ENCODE results near the gene NTM. TPM values are rescaled to one million over a fixed set of nuclear protein-coding genes. Genes with fewer than 3 reads are reported as not detected.

The NTM gene
- polyA plus RNA-seq, 1 donor (not counting 4 experiments of a cell fraction or from before 2014, with no cell fraction given), result 47.9 TPM

DNA sequence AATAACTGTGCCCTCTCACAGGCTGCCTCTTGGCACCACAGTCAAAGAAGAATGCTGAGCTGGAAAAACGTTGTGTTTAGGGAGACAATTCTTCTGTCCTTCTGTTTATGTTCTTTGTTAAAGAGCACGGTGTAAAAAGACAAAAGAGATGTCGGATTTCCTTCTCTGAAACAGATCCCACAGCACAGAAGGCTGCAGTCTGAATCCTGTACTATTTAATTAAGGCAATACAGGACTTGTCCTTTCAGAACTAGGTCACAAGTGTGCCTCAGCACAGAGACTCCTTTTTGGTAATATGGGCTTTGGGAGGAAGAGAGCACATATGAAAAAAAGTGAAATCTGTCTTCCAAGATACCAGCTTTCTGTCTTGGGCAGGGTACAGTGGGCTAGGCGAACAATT, 201.2 kb downstream of the NTM start:
- no peaks in the 10 kb centered on the region for H3K27me3 ChIP-seq (ENCODE audit: control insufficient read depth, extremely low read depth, insufficient read depth, low read length)

GRCh38 chr11:131572423-131572822, 202.0 kb downstream of the NTM start:
- H3K79me2 ChIP-seq (ENCODE audit: control insufficient read depth, insufficient read depth, low read length), result no peaks in the 10 kb centered on the region
- dilution Hi-C loops (cut with MboI; ENCODE audit: extremely low pct_ligation_motif_present, low sequenced_read_pairs), result no loop called here
- no peak overlapping the region for H3K27ac ChIP-seq (ENCODE audit: control insufficient read depth, insufficient read depth, low read length)
- H3K9me3 ChIP-seq (ENCODE audit: control insufficient read depth, low read depth, low read length), result no peaks in the 10 kb centered on the region
- FAIRE-seq (no peak), DNase-seq (ENCODE audit: low read depth, low spot score) (no peak)
- H3K9me1 ChIP-seq (ENCODE audit: control insufficient read depth, extremely low read depth, insufficient read depth, low read length), result no peaks in the 10 kb centered on the region
- no peak for TF ChIP-seq EZH2 (IDR thresholded peaks at IDR 0.05; ENCODE audit: low read length)
- H3K36me3 ChIP-seq (ENCODE audit: control insufficient read depth in 2 of 2, extremely low read depth in 1 of 2, insufficient read depth in 2 of 2, low read length in 2 of 2), result no peaks in the 10 kb centered on the region
- H3K4me2 ChIP-seq (ENCODE audit: control insufficient read depth, extremely low read depth, insufficient read depth, low read depth, low read length), result no peak overlapping the region
- H3K4me3 ChIP-seq (ENCODE audit: control insufficient read depth in 2 of 3, extremely low read depth in 1 of 3, insufficient read depth in 2 of 3, low read depth in 1 of 3, low read length in 3 of 3), result no peak overlapping the region
- no peaks in the 10 kb centered on the region for H3K4me1 ChIP-seq (ENCODE audit: control insufficient read depth, extremely low read depth, insufficient read depth, low read length)
- H3K27me3 ChIP-seq (ENCODE audit: control insufficient read depth, extremely low read depth, insufficient read depth, low read length), result no peaks in the 10 kb centered on the region
- H2AFZ ChIP-seq (ENCODE audit: control insufficient read depth, low read length), result no peak overlapping the region
- H4K20me1 ChIP-seq (ENCODE audit: control insufficient read depth, extremely low read depth, insufficient read depth, low read length), result no peaks in the 10 kb centered on the region
- no peak overlapping the region for H3K9ac ChIP-seq (ENCODE audit: control insufficient read depth, extremely low read depth, insufficient read depth, low read length)

More for the DNA sequence above, 201.2 kb downstream of the NTM start:
- Histone ChIP-seq H2AFZ (ENCODE audit: control insufficient read depth, low read length) (no peak overlapping the region), H3K79me2 (ENCODE audit: control insufficient read depth, insufficient read depth, low read length) (no peaks in the 10 kb centered on the region), H3K36me3 (ENCODE audit: control insufficient read depth in 2 of 2, extremely low read depth in 1 of 2, insufficient read depth in 2 of 2, low read length in 2 of 2) (no peaks in the 10 kb centered on the region), H3K9me3 (ENCODE audit: control insufficient read depth, low read depth, low read length) (no peaks in the 10 kb centered on the region), H3K4me1 (ENCODE audit: control insufficient read depth, extremely low read depth, insufficient read depth, low read length) (no peaks in the 10 kb centered on the region), H3K9me1 (ENCODE audit: control insufficient read depth, extremely low read depth, insufficient read depth, low read length) (no peaks in the 10 kb centered on the region), H4K20me1 (ENCODE audit: control insufficient read depth, extremely low read depth, insufficient read depth, low read length) (no peaks in the 10 kb centered on the region), H3K27ac (ENCODE audit: control insufficient read depth, insufficient read depth, low read length) (no peak overlapping the region), H3K4me2 (ENCODE audit: control insufficient read depth, extremely low read depth, insufficient read depth, low read depth, low read length) (no peak overlapping the region), H3K9ac (ENCODE audit: control insufficient read depth, extremely low read depth, insufficient read depth, low read length) (no peak overlapping the region), H3K4me3 (ENCODE audit: control insufficient read depth in 2 of 3, extremely low read depth in 1 of 3, insufficient read depth in 2 of 3, low read depth in 1 of 3, low read length in 3 of 3) (no peak overlapping the region)
- TF ChIP-seq, protein P1, sequence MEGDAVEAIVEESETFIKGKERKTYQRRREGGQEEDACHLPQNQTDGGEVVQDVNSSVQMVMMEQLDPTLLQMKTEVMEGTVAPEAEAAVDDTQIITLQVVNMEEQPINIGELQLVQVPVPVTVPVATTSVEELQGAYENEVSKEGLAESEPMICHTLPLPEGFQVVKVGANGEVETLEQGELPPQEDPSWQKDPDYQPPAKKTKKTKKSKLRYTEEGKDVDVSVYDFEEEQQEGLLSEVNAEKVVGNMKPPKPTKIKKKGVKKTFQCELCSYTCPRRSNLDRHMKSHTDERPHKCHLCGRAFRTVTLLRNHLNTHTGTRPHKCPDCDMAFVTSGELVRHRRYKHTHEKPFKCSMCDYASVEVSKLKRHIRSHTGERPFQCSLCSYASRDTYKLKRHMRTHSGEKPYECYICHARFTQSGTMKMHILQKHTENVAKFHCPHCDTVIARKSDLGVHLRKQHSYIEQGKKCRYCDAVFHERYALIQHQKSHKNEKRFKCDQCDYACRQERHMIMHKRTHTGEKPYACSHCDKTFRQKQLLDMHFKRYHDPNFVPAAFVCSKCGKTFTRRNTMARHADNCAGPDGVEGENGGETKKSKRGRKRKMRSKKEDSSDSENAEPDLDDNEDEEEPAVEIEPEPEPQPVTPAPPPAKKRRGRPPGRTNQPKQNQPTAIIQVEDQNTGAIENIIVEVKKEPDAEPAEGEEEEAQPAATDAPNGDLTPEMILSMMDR (optimal IDR thresholded peaks at IDR 0.05 in 1 of 3, IDR thresholded peaks at IDR 0.05 in 1 of 3, conservative IDR thresholded peaks at IDR 0.05 in 1 of 3; ENCODE audit: extremely low read depth in 1 of 3, insufficient read depth in 2 of 3, low read length in 3 of 3), result no peak
- no peak for TF ChIP-seq EZH2 (IDR thresholded peaks at IDR 0.05; ENCODE audit: low read length)
- FAIRE-seq (no peak), DNase-seq (ENCODE audit: low read depth, low spot score) (no peak)
- dilution Hi-C loops (cut with MboI; ENCODE audit: extremely low pct_ligation_motif_present, low sequenced_read_pairs), result no loop called here

- no peaks in the 10 kb centered on the region for H3K36me3 ChIP-seq (ENCODE audit: control insufficient read depth in 2 of 2, extremely low read depth in 1 of 2, insufficient read depth in 2 of 2, low read length in 2 of 2)
- dilution Hi-C loops (cut with MboI; ENCODE audit: extremely low pct_ligation_motif_present, low sequenced_read_pairs), result no loop called here
- H3K9ac ChIP-seq (ENCODE audit: control insufficient read depth, extremely low read depth, insufficient read depth, low read length), result no peak overlapping the region
- no peak overlapping the region for H2AFZ ChIP-seq (ENCODE audit: control insufficient read depth, low read length)
- no peaks in the 10 kb centered on the region for H3K27me3 ChIP-seq (ENCODE audit: control insufficient read depth, extremely low read depth, insufficient read depth, low read length)
- FAIRE-seq (no peak), DNase-seq (ENCODE audit: low read depth, low spot score) (no peak)
- no peaks in the 10 kb centered on the region for H3K4me1 ChIP-seq (ENCODE audit: control insufficient read depth, extremely low read depth, insufficient read depth, low read length)
- H3K4me2 ChIP-seq (ENCODE audit: control insufficient read depth, extremely low read depth, insufficient read depth, low read depth, low read length), result no peak overlapping the region
- no peaks in the 10 kb centered on the region for H3K9me1 ChIP-seq (ENCODE audit: control insufficient read depth, extremely low read depth, insufficient read depth, low read length)
- no peak overlapping the region for H3K27ac ChIP-seq (ENCODE audit: control insufficient read depth, insufficient read depth, low read length)
- H3K9me3 ChIP-seq (ENCODE audit: control insufficient read depth, low read depth, low read length), result no peaks in the 10 kb centered on the region
- no peaks in the 10 kb centered on the region for H4K20me1 ChIP-seq (ENCODE audit: control insufficient read depth, extremely low read depth, insufficient read depth, low read length)
- H3K4me3 ChIP-seq (ENCODE audit: control insufficient read depth in 2 of 3, extremely low read depth in 1 of 3, insufficient read depth in 2 of 3, low read depth in 1 of 3, low read length in 3 of 3), result no peak overlapping the region
- H3K79me2 ChIP-seq (ENCODE audit: control insufficient read depth, insufficient read depth, low read length), result no peaks in the 10 kb centered on the region
- TF ChIP-seq, protein P1 (optimal IDR thresholded peaks at IDR 0.05 in 1 of 3, IDR thresholded peaks at IDR 0.05 in 1 of 3, conservative IDR thresholded peaks at IDR 0.05 in 1 of 3; ENCODE audit: extremely low read depth in 1 of 3, insufficient read depth in 2 of 3, low read length in 3 of 3), result peak; percentile 22 to 61 (median 43)
- TF ChIP-seq EZH2 (IDR thresholded peaks at IDR 0.05; ENCODE audit: low read length), result no peak
Observed at GRCh38 chr11:131579932-131580387, 209.5 kb downstream of the NTM start.
